ENCODE results near the gene SLC35D1. TPM values are rescaled to one million over a fixed set of nuclear protein-coding genes. Genes with fewer than 3 reads are reported as not detected.
A peak's percentile ranks its signal among the peaks of the same experiment; 100 is the strongest.

SLC35D1 gene
- total and polyA plus RNA-seq, 2 of the 13 experiments (the other 11 are each of a cell fraction or from before 2014, with no cell fraction given), result 12.4 to 41.5 TPM

DNA sequence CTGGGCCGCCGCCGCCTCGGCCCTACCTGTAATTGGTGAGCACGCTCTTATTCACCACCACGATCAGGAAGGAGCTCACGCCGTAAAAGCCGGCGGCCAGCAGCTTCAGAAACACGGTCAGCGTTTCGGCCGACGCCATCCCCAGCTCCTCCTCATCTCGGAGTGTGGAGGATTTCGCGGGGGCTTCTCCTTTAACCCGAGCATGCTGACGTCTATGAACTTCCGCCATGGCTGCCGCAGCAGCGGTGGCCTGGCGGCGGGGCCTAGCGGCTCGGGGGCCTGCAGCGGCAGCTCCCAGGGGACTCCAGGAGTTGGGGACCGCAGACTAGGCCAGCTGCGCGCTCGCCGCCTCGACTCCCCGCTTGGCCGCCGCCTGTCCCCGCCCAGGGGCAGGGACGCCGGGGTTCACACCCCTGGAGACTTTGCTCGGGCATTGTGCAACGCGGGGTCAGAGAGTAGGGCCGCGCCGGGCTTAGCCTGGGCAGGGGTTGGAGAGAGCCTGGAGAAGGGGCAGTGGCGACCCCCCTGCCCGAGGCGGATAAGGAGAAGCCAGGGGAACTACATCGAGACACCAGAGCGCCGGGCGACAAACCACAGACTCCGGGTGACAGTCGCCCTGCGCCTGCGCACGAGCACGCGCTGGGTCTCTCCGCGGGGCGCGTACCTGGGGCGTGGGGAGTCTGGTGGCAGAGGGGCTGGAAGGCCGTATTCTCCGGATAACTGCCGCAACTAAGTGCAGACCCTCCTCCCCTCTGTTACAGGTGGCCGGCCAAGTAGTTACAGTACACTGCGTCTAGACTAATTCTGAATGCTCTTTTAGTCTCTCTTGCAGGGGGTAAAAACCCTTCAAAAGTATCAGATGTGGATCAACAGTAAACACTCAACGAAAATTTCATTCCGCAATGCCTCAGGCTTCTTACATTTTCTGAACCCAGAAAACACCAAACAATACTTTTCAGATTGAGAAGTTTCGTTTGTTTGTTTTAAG, at the start of gene SLC35D1 (continued):
- TF ChIP-seq, protein P1, sequence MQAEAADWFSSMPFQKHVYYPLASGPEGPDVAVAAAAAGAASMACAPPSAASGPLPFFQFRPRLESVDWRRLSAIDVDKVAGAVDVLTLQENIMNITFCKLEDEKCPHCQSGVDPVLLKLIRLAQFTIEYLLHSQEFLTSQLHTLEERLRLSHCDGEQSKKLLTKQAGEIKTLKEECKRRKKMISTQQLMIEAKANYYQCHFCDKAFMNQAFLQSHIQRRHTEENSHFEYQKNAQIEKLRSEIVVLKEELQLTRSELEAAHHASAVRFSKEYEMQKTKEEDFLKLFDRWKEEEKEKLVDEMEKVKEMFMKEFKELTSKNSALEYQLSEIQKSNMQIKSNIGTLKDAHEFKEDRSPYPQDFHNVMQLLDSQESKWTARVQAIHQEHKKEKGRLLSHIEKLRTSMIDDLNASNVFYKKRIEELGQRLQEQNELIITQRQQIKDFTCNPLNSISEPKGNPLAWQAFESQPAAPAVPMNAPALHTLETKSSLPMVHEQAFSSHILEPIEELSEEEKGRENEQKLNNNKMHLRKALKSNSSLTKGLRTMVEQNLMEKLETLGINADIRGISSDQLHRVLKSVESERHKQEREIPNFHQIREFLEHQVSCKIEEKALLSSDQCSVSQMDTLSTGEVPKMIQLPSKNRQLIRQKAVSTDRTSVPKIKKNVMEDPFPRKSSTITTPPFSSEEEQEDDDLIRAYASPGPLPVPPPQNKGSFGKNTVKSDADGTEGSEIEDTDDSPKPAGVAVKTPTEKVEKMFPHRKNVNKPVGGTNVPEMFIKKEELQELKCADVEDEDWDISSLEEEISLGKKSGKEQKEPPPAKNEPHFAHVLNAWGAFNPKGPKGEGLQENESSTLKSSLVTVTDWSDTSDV (CRISPR knock-in tag; IDR thresholded peaks at IDR 0.05), result 0 out of 2 replicates have a peak, but pooled peaks have one; percentile 81
- TF ChIP-seq, protein P2, sequence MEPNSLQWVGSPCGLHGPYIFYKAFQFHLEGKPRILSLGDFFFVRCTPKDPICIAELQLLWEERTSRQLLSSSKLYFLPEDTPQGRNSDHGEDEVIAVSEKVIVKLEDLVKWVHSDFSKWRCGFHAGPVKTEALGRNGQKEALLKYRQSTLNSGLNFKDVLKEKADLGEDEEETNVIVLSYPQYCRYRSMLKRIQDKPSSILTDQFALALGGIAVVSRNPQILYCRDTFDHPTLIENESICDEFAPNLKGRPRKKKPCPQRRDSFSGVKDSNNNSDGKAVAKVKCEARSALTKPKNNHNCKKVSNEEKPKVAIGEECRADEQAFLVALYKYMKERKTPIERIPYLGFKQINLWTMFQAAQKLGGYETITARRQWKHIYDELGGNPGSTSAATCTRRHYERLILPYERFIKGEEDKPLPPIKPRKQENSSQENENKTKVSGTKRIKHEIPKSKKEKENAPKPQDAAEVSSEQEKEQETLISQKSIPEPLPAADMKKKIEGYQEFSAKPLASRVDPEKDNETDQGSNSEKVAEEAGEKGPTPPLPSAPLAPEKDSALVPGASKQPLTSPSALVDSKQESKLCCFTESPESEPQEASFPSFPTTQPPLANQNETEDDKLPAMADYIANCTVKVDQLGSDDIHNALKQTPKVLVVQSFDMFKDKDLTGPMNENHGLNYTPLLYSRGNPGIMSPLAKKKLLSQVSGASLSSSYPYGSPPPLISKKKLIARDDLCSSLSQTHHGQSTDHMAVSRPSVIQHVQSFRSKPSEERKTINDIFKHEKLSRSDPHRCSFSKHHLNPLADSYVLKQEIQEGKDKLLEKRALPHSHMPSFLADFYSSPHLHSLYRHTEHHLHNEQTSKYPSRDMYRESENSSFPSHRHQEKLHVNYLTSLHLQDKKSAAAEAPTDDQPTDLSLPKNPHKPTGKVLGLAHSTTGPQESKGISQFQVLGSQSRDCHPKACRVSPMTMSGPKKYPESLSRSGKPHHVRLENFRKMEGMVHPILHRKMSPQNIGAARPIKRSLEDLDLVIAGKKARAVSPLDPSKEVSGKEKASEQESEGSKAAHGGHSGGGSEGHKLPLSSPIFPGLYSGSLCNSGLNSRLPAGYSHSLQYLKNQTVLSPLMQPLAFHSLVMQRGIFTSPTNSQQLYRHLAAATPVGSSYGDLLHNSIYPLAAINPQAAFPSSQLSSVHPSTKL (CRISPR knock-in tag; IDR thresholded peaks at IDR 0.05), result peak; percentile 86
- TF ChIP-seq DR1 (CRISPR knock-in tag; IDR thresholded peaks at IDR 0.05) (peak; percentile 79), KAT2B (IDR thresholded peaks at IDR 0.05; ENCODE audit: borderline replicate concordance, low read depth, low read length) (no peak), EED (CRISPR knock-in tag; IDR thresholded peaks at IDR 0.05) (peak; percentile 78; the same call in 1 of the 2 replicates), ZNF781 (CRISPR knock-in tag; IDR thresholded peaks at IDR 0.05; ENCODE audit: borderline replicate concordance, not compliant biosample characterization) (peak; percentile 75), ARNTL (CRISPR knock-in tag; IDR thresholded peaks at IDR 0.05) (0 out of 2 replicates have a peak, but pooled peaks have one; percentile 55), ZMYM4 (CRISPR knock-in tag; IDR thresholded peaks at IDR 0.05) (peak; percentile 86), SAP130 (CRISPR knock-in tag; IDR thresholded peaks at IDR 0.05; ENCODE audit: low read depth) (peak; percentile 67), POLR2A (IDR thresholded peaks at IDR 0.05; ENCODE audit: insufficient read depth in 1 of 2, low read depth in 2 of 2, low read length in 2 of 2) (peak; percentile 66 to 76), LCORL (IDR thresholded peaks at IDR 0.05) (no peak), LCORL (CRISPR knock-in tag; IDR thresholded peaks at IDR 0.05) (peak; percentile 86)
- TF ChIP-seq, protein P3, sequence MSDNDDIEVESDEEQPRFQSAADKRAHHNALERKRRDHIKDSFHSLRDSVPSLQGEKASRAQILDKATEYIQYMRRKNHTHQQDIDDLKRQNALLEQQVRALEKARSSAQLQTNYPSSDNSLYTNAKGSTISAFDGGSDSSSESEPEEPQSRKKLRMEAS (IDR thresholded peaks at IDR 0.05), result peak; percentile 73
- TF ChIP-seq, protein P4, sequence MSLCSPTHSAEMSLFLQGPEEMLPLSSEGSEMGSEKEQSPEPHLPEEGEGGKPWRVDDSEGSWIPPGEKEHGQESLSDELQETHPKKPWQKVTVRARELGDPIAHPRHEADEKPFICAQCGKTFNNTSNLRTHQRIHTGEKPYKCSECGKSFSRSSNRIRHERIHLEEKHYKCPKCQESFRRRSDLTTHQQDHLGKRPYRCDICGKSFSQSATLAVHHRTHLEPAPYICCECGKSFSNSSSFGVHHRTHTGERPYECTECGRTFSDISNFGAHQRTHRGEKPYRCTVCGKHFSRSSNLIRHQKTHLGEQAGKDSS (CRISPR knock-in tag; IDR thresholded peaks at IDR 0.05; ENCODE audit: borderline replicate concordance, low read depth), result peak; percentile 18
- TF ChIP-seq, protein P5, sequence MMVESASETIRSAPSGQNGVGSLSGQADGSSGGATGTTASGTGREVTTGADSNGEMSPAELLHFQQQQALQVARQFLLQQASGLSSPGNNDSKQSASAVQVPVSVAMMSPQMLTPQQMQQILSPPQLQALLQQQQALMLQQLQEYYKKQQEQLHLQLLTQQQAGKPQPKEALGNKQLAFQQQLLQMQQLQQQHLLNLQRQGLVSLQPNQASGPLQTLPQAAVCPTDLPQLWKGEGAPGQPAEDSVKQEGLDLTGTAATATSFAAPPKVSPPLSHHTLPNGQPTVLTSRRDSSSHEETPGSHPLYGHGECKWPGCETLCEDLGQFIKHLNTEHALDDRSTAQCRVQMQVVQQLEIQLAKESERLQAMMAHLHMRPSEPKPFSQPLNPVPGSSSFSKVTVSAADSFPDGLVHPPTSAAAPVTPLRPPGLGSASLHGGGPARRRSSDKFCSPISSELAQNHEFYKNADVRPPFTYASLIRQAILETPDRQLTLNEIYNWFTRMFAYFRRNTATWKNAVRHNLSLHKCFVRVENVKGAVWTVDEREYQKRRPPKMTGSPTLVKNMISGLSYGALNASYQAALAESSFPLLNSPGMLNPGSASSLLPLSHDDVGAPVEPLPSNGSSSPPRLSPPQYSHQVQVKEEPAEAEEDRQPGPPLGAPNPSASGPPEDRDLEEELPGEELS (CRISPR knock-in tag; IDR thresholded peaks at IDR 0.05), result peak; percentile 62; the same call in 1 of the 2 replicates
- TF ChIP-seq, protein P6, sequence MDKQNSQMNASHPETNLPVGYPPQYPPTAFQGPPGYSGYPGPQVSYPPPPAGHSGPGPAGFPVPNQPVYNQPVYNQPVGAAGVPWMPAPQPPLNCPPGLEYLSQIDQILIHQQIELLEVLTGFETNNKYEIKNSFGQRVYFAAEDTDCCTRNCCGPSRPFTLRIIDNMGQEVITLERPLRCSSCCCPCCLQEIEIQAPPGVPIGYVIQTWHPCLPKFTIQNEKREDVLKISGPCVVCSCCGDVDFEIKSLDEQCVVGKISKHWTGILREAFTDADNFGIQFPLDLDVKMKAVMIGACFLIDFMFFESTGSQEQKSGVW (CRISPR knock-in tag; IDR thresholded peaks at IDR 0.05; ENCODE audit: borderline replicate concordance), result peak; percentile 15; the same call in 1 of the 2 replicates
